Measurements from ENCODE around the gene CEP152. TPM values are rescaled to one million over a fixed set of nuclear protein-coding genes. Genes with fewer than 3 reads are reported as not detected.
A peak's percentile ranks its signal among the peaks of the same experiment; 100 is the strongest.
"Not testable (repeated sequence)": the region's sequence is repeated elsewhere in the genome, so short reads cannot be mapped to it uniquely, and the experiment has no call there.

The CEP152 gene
- 10 to 100 TPM in 1 of 3 donors, 1 to 10 TPM in 2; 5.3 to 13.5 (median 5.9) TPM for total RNA-seq

- TF ChIP-seq POLR2A (IDR thresholded peaks at IDR 0.05), result no peak
- peak in 2 of 3 donors; percentile 29 to 58 for TF ChIP-seq POLR2AphosphoS5 (IDR thresholded peaks at IDR 0.05)
Measured at GRCh38 chr15:48810414-48811324, at the start of gene CEP152. Gene CEP152, minus strand, starts transcription at chr15:48811069. Its CDS starts 5,420 bp downstream, at chr15:48805649.

GRCh38 chr15:48859426-48859825 is 48.6 kb upstream of the CEP152 start:
- TF ChIP-seq CTCF (IDR thresholded peaks at IDR 0.05), result no peak
- TF ChIP-seq POLR2AphosphoS5 (IDR thresholded peaks at IDR 0.05), result no peak
- TF ChIP-seq POLR2A (IDR thresholded peaks at IDR 0.05), result no peak
- no peak overlapping the region for H3K27ac ChIP-seq
- intact Hi-C loops (cut with DNase I; ENCODE audit: low total_unique reads), result no loop called here

More at GRCh38 chr15:48810414-48811324, at the start of gene CEP152:
- peak; percentile 96 to 98 for DNase-seq (ENCODE audit: low spot score in 2 of 2)
- H3K9me3 ChIP-seq, result no peaks in the 10 kb centered on the region
- H3K36me3 ChIP-seq, result no peaks in the 10 kb centered on the region
- H3K4me1 ChIP-seq, result no peaks in the 10 kb centered on the region
- H3K27me3 ChIP-seq, result no peaks in the 10 kb centered on the region
- peak within 1 kb of the TSS; percentile 70 to 91 (median 85) for H3K4me3 ChIP-seq
- H3K27ac ChIP-seq, result peak within 1 kb of the TSS; percentile 49 to 76
- intact Hi-C loops (cut with DNase I; ENCODE audit: low total_unique reads), result no loop called here

GRCh38 chr15:48858401-48858800 is 47.5 kb upstream of the CEP152 start:
- Histone ChIP-seq H3K4me3 (no peak overlapping the region), H3K9me3 (no peaks in the 10 kb centered on the region), H3K27ac (no peak overlapping the region), H3K4me1 (no peaks in the 10 kb centered on the region), H3K36me3 (no peaks in the 10 kb centered on the region), H3K27me3 (no peaks in the 10 kb centered on the region)
- intact Hi-C loops (cut with DNase I; ENCODE audit: low total_unique reads), result no loop called here
- DNase-seq (ENCODE audit: low spot score in 2 of 2), result no peak
- TF ChIP-seq POLR2AphosphoS5 (IDR thresholded peaks at IDR 0.05), result no peak
- TF ChIP-seq CTCF (IDR thresholded peaks at IDR 0.05), result no peak

More at GRCh38 chr15:48859426-48859825, 48.6 kb upstream of the CEP152 start:
- Histone ChIP-seq H3K36me3 (no peaks in the 10 kb centered on the region), H3K4me3 (no peak overlapping the region), H3K4me1 (no peaks in the 10 kb centered on the region), H3K27me3 (no peaks in the 10 kb centered on the region), H3K9me3 (no peaks in the 10 kb centered on the region)
- DNase-seq (ENCODE audit: low spot score in 2 of 2), result no peak

- H3K27ac ChIP-seq, result no peak overlapping the region
- H3K4me3 ChIP-seq, result no peak overlapping the region
- no peak for DNase-seq (ENCODE audit: low spot score in 2 of 2)
- H3K4me1 ChIP-seq, result no peaks in the 10 kb centered on the region
- no peaks in the 10 kb centered on the region for H3K9me3 ChIP-seq
- TF ChIP-seq POLR2A (IDR thresholded peaks at IDR 0.05) (no peak), CTCF (IDR thresholded peaks at IDR 0.05) (no peak), POLR2AphosphoS5 (IDR thresholded peaks at IDR 0.05) (no peak)
- no peaks in the 10 kb centered on the region for H3K36me3 ChIP-seq
- no peaks in the 10 kb centered on the region for H3K27me3 ChIP-seq
- intact Hi-C loops (cut with DNase I; ENCODE audit: low total_unique reads), result no loop called here
Measured at GRCh38 chr15:48856942-48857341, 46.1 kb upstream of the CEP152 start.

GRCh38 chr15:48855501-48856440 is 44.9 kb upstream of the CEP152 start:
- Histone ChIP-seq H3K27me3 (no peaks in the 10 kb centered on the region), H3K9me3 (no peaks in the 10 kb centered on the region), H3K4me1 (no peaks in the 10 kb centered on the region), H3K27ac (peak overlapping the region in 1 of 2 donors; percentile 27), H3K36me3 (no peaks in the 10 kb centered on the region), H3K4me3 (no peak overlapping the region)
- intact Hi-C loops (cut with DNase I; ENCODE audit: low total_unique reads), result no loop called here
- DNase-seq (ENCODE audit: low spot score in 2 of 2), result no peak
- TF ChIP-seq CTCF (IDR thresholded peaks at IDR 0.05) (peak in 1 of 3 donors; percentile 40), POLR2AphosphoS5 (IDR thresholded peaks at IDR 0.05) (no peak)

GRCh38 chr15:48854434-48854833 is 43.6 kb upstream of the CEP152 start:
- DNase-seq (ENCODE audit: low spot score in 2 of 2); H3K27me3 ChIP-seq; H3K9me3 ChIP-seq; H3K4me1 ChIP-seq; intact Hi-C loops (cut with DNase I; ENCODE audit: low total_unique reads); H3K4me3 ChIP-seq; H3K36me3 ChIP-seq; H3K27ac ChIP-seq: not testable (repeated sequence)
